GM18502 (cell line): ENCODE data around the gene SLC6A5.

Experiments
- ATAC-seq: cut with Tn5 transposase; IDR thresholded peaks from one replicate; pipeline ENCODE4 v1.9.1; 2021; ENCODE audit warnings: mild to moderate bottlenecking; ENCODE audit not compliant: unreplicated experiment, poor library complexity

The SLC6A5 gene

DNA sequence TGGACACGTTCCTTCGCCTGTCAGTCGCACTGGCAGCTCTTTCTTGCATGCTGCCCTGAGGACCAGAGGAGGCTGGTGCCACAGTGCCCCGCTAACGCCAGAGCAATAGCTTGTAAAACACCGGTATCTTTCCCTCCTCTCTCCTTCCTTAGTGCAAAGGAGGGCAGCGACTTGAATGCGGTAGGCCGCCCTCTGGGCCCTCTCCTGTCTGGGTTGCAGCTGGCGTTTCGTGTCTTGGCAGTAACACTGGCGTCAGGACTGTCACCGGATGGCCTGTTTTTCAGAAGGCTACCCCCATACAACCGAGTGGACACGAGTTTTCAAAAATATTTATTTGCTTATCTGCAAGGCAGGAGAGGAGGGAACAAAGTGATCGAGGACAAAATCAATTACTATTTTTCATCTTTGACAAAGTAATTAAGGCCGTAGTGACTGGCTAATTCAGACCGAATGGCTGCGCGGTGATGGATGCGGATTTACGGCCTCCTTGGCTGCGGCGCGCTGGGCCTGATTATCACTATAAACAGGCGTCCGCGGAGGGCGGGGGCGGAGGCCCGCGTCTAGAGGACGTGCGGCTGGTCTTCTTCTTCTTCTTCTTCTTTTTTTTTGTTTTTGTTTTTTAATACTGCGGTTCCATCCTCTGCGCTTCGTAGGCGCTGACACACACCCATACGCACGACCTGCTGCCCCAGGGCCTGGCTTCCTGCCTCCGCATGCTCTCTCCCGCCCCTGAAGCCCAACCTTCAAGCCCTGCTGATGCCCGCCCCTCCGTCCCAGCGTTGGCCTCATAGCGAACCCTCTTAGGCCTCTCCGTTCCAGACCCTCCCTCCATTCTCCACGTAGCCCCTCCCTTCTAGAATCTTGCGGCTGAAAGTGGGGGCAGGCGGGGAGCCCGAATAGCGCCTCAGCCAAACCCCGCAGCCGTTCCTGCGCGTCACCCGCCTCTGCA lies 2.9 kb upstream of the SLC6A5 start:
- no peak for ATAC-seq

- no peak for ATAC-seq
Measured at GRCh38 chr11:20597154-20597679, 2.2 kb upstream of the SLC6A5 start.

DNA sequence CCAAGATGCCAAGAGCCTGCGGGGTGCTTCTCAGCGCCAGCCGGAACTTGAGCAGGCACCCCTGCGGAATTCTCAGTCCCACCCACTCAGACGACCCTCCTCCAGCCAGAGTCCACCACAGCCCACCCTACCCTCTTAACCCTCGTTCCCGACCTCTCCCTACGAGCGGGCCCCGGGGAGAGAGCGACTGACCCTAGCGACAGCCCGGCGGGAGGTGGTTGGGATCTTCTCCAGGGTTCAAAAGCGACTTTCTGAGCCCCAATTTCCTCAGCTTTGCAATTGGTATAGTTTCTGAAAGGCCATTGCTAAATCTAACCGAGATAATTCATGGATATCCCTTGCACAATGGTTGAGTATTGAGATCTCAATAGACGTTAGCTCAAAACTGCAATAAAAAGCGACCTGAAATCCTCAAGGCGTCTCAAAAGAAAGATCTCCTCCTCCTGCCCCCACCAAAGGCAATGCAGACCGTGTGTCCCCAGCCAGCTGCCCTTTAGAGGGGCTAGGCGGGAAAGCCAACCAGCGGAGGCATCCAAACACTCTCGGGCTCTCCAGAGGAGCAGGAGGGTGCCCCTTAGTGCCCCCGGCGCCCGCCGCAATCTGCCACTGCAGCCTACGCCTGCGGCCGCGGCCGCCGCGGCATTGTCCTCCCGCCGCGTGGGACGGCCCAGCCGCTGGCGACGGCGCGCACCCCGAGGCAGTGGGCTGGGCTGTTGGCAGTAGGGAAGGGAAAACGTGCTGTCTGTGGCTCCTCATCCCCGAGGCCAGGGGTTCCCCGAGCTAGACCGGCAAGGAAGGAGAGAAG lies 1.5 kb upstream of the SLC6A5 start:
- no peak for ATAC-seq

DNA sequence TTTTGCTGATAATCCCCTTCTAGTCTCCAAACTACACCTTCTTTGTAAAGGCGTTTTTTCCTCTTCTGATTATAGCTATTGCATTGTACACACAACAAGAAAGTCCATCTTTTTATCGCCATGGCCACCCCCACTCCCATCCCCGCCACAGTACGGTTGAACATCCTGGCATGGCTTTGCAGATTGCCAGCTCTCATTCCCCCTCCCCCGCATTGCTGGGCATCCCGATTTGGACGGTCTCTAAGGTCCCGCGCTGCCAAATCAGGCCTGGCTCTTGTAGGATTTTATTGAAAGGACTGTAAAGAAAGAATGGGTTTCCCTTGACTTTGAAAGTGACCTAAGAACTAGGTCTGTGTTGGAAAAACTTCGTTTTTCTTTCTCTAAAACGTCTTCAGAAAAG lies 916 bp upstream of the SLC6A5 start:
- ATAC-seq, result no peak

- ATAC-seq, result no peak
Measured at GRCh38 chr11:20600020-20600346, 575 bp downstream of the SLC6A5 start.

DNA sequence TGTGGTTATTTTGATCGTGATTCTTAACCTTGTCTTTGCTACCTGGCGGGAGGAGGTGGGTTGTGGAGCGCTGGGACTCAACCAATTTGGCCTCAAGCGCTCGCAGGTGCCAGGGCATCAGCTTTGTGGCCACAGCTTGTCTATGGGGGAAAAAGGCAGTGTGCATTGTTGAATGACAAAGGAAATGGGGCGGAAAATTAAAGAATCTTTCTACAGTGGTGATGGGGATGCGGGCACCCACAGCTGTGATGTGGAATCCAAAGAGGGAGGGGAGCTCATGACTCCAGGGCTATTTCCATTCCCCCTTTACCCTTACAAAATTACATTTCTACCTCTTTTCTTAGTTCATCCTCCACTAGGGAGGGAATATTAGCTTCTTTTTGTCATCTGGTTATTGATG lies 1.1 kb downstream of the SLC6A5 start:
- no peak for ATAC-seq

- ATAC-seq, result no peak
Measured at GRCh38 chr11:20601221-20601914, 2.0 kb downstream of the SLC6A5 start.

GRCh38 chr11:20604295-20604803 lies 4.9 kb downstream of the SLC6A5 start:
- ATAC-seq, result no peak

- ATAC-seq, result no peak
Measured at GRCh38 chr11:20604864-20605601, 5.6 kb downstream of the SLC6A5 start.

DNA sequence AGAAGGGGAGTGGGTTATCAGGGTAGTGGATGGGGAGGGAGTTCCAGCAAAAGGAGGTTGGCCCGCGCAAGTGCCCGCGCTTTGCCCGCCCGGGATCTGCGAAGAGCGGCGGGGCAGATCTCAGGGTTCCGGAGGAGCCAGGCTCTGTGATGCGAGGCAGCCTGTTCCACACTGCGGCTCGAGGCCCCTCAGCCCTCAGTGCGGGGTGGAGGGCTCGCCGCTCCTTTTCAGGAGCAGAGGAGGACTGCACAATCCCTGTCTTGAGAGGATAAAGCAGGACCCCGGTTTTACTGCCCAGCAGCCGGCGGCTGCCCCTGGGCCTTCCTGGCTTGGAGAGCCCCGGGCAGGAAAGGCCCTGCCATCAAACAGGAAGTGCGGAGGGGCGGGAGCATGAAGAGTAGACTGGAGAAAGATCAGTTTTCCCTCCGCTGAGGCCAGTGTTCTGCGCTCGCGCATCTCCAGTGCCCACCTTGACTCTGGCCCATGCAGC lies 6.2 kb downstream of the SLC6A5 start:
- ATAC-seq, result no peak

GRCh38 chr11:20608934-20609333 lies 9.5 kb downstream of the SLC6A5 start:
- ATAC-seq, result no peak

GRCh38 chr11:20609727-20610707 lies 10.6 kb downstream of the SLC6A5 start:
- ATAC-seq, result peak; percentile 96

DNA sequence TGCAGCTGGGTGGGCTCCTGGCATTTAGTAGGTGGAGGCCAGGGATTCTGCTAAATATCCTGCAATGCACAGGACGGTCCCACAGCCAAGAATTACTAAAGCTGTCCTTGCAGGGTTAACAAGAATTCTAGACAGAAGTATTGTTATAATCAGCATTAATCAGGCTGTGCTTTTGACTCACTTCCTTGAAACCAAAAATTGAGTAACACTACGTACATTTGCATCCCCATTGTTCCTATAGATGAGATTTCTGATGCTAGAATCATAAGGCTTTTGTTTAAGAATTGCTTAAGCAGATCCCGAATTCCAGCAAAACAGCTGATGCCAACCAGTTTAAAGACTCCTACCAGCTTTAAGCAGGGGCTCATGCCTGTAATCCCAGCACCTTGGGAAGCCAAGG lies 11.4 kb downstream of the SLC6A5 start:
- no peak for ATAC-seq

- no peak for ATAC-seq
Measured at GRCh38 chr11:20611445-20611844, 12.0 kb downstream of the SLC6A5 start.

DNA sequence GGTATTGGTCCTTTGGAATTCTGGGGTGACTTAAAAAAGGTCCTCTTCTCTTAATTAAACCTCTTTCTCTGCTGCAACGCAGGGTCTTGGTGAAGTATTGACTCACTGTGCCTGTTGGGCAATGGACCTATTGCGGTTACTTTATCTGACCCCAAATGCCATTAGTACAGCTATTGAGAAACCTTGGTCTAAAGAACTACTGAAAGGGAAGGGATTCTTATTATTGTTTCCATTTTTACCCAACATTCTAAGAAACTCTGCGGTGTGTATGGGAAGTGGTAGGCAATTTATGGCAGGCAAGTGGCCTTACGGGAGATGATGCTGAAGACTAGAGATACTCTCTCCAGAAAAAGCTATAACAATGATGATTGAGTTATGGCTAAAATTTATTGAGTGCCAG lies 12.5 kb downstream of the SLC6A5 start:
- ATAC-seq, result no peak

DNA sequence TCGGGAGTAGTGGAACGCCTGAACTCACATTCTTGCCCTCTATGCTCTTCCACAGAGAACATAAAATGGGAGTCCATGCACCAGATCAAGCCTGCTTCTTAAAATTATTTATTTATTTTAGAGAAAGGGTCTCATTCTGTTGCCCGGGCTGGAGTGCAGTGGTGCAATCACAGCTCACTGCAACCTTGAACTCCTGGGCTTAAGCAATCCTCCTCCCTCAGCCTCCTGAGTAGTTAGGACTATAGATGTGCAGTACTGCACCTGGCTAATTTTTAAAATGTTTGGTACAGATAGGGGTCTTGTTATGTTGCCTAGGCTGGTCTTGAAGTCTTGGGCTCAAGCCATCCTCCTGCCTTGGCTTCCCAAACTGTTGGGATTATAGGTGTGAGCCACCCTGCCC lies 13.0 kb downstream of the SLC6A5 start:
- no peak for ATAC-seq

- no peak for ATAC-seq
Measured at GRCh38 chr11:20616920-20617319, 17.5 kb downstream of the SLC6A5 start.

- no peak for ATAC-seq
Measured at GRCh38 chr11:20617346-20618005, 18.1 kb downstream of the SLC6A5 start.
